ENCODE data around the gene CLCN6.

DNA sequence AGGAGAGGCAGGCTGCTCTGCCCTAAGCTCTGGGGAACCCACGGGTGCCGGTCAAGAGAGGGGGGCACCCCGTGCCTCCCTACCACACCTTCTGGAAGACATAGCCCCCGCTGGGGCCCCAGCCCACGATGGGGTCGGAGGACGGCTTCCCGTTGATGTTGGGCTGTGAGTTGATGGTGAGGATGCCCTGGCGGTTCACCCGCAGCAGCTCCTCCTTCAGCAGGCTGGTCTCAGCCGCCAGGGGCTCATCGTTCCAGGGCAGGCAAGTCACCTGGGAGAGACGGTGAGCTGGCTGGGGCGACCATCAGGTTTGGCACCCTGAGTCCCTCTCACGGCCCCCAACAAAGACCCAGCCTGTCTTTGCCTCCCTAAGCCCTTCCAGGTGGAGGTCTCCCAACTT is 12.2 kb upstream of the CLCN6 start:
- TF ChIP-seq, protein P1, sequence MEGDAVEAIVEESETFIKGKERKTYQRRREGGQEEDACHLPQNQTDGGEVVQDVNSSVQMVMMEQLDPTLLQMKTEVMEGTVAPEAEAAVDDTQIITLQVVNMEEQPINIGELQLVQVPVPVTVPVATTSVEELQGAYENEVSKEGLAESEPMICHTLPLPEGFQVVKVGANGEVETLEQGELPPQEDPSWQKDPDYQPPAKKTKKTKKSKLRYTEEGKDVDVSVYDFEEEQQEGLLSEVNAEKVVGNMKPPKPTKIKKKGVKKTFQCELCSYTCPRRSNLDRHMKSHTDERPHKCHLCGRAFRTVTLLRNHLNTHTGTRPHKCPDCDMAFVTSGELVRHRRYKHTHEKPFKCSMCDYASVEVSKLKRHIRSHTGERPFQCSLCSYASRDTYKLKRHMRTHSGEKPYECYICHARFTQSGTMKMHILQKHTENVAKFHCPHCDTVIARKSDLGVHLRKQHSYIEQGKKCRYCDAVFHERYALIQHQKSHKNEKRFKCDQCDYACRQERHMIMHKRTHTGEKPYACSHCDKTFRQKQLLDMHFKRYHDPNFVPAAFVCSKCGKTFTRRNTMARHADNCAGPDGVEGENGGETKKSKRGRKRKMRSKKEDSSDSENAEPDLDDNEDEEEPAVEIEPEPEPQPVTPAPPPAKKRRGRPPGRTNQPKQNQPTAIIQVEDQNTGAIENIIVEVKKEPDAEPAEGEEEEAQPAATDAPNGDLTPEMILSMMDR (IDR thresholded peaks at IDR 0.05) = no peak
- no peak for TF ChIP-seq POLR2AphosphoS5 (IDR thresholded peaks at IDR 0.05)
